H1 (cell line): ENCODE results near the gene SPIRE2. TPM values are rescaled to one million over a fixed set of nuclear protein-coding genes. Genes with fewer than 3 reads are reported as not detected.

Experiments used
- TAF1 ChIP-seq: IDR thresholded peaks from 2 replicates; pipeline ENCODE4 v1.6.1; 2011; ENCODE audit warnings: mild to moderate bottlenecking, low read depth, low read length
- polyA plus RNA-seq, 7 experiments: library from polyadenylated mRNA; depleted of rRNA in 3 of 7; stranded (reverse) in 5 of 7; unstranded in 2 of 7; fragments of >200 nt in 5 of 7; fragments of 200-250 nt in 2 of 7; gene quantifications; 1 replicate in 5 of 7; 2 replicates in 1 of 7; 4 replicates in 1 of 7; pipeline versions ENCODE4 v1.2.1 to v1.2.3, GENCODE V29; 2011 to 2013; ENCODE audit warnings: missing spikeins in 2 of 7, mixed read lengths in 2 of 7
- total RNA-seq: library from RNA; stranded (reverse); fragmentation: NEBNext Ultra II Directional; extraction: Animal tissue kit (Norgen Biotek cat#: 25700); gene quantifications from 2 replicates; pipeline ENCODE4 v1.2.1, GENCODE V29; 2021
- TF ChIP-seq, protein P1 (sequence below): IDR thresholded peaks from 2 replicates; pipeline ENCODE4 v1.6.1; 2011; ENCODE audit warnings: low read length, improper control_type of control experiment

The SPIRE2 gene
- total and polyA plus RNA-seq, 2 of the 8 experiments (the other 6 are each of a cell fraction or from before 2014, with no cell fraction given), result 7.4 to 15.4 TPM

DNA sequence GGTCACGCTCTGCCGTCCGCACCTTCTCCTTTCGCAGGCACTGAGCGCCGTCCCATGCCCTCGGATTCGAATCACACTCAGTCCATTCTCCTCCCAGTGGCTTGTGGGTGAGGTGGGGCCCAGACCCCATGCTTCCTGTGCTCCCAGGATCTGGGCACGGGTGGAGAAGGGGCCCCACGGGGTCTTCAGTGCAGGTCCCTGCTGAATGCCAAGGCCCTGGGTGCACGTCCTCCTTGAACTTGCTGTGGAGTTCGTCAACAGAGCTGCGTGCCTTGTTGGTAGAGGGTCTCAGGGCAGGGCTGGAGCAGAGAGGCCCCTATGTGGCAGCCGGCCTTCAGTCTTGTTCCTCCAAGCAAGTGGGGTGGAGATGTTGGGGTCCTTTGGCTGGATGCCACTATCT is 83.1 kb downstream of the SPIRE2 start (continued):
- TF ChIP-seq, protein P1, sequence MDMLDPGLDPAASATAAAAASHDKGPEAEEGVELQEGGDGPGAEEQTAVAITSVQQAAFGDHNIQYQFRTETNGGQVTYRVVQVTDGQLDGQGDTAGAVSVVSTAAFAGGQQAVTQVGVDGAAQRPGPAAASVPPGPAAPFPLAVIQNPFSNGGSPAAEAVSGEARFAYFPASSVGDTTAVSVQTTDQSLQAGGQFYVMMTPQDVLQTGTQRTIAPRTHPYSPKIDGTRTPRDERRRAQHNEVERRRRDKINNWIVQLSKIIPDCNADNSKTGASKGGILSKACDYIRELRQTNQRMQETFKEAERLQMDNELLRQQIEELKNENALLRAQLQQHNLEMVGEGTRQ, result no peak
- no peak for TF ChIP-seq TAF1
